Right atrium auricular region (tissue), 2 donors: ENCODE measurements around the gene SGSH. TPM values are rescaled to one million over a fixed set of nuclear protein-coding genes. Genes with fewer than 3 reads are reported as not detected.
"Not testable (repeated sequence)": the region's sequence is repeated elsewhere in the genome, so short reads cannot be mapped to it uniquely, and the experiment has no call there.

Experiments
- DNase-seq: peaks from one replicate; pipeline ENCODE4 v3.0.0-alpha.2; 2019; ENCODE audit warnings: low spot score
- H3K27ac ChIP-seq, 2 donors: fragments of 200-600 bp; sonication (generic); 1 replicate in 1 of 2; 2 replicates in 1 of 2; pipeline ENCODE4 v1.5.1; 2016 to 2019
- H3K27me3 ChIP-seq, 2 donors: fragments of 200-600 bp; sonication (generic); one replicate each; pipeline versions ENCODE4 v1.5.1 to v1.6.0; 2017 to 2019
- H3K36me3 ChIP-seq: fragments of 200-600 bp; sonication (generic); one replicate; pipeline ENCODE4 v1.5.1; 2016
- H3K4me1 ChIP-seq, 2 donors: fragments of 200-600 bp; sonication (generic); one replicate each; pipeline versions ENCODE4 v1.5.1 to v1.6.0; 2017 to 2019
- H3K4me3 ChIP-seq, 2 donors: fragments of 200-600 bp; sonication (generic); 1 replicate in 1 of 2; 2 replicates in 1 of 2; pipeline ENCODE4 v1.5.1; 2017 to 2019; ENCODE audit warnings: mild to moderate bottlenecking in 1 of 2, moderate library complexity in 1 of 2
- H3K9me3 ChIP-seq, 2 donors: fragments of 200-600 bp; sonication (generic); one replicate each; pipeline ENCODE4 v1.5.1; 2019
- CTCF ChIP-seq, 2 donors: fragments of 200-600 bp; sonication (generic); IDR thresholded peaks; one replicate each; pipeline ENCODE4 v1.5.1; 2019; ENCODE audit warnings: antibody characterized with exemption in 2 of 2
- total RNA-seq, 2 donors: library from RNA; depleted of rRNA; stranded (reverse); fragments of >200 nt; gene quantifications; one replicate each; pipeline ENCODE4 v1.1.0, GENCODE V29; 2016

SGSH gene
- total RNA-seq, 2 donors from 2014 or later: 10.6 to 13.7 TPM

GRCh38 chr17:80202197-80202596, 17.9 kb downstream of the SGSH start:
- Histone ChIP-seq H3K9me3 (no peaks in the 10 kb centered on the region), H3K36me3 (no peaks in the 10 kb centered on the region), H3K4me3 (no peak overlapping the region), H3K27me3 (no peaks in the 10 kb centered on the region), H3K4me1 (no peaks in the 10 kb centered on the region), H3K27ac (no peak overlapping the region)
- TF ChIP-seq CTCF (IDR thresholded peaks at IDR 0.05): no peak
- no peak for DNase-seq

GRCh38 chr17:80201446-80201845, 18.7 kb downstream of the SGSH start:
- Histone ChIP-seq H3K27me3 (no peaks in the 10 kb centered on the region), H3K4me1 (no peaks in the 10 kb centered on the region), H3K36me3 (no peaks in the 10 kb centered on the region), H3K9me3 (no peaks in the 10 kb centered on the region), H3K27ac (no peak overlapping the region), H3K4me3 (no peak overlapping the region)
- TF ChIP-seq CTCF (IDR thresholded peaks at IDR 0.05): no peak
- DNase-seq: no peak

GRCh38 chr17:80199295-80199694, 20.8 kb downstream of the SGSH start:
- DNase-seq, H3K36me3 ChIP-seq, H3K27me3 ChIP-seq, H3K9me3 ChIP-seq, H3K27ac ChIP-seq, H3K4me1 ChIP-seq, H3K4me3 ChIP-seq: not testable (repeated sequence)

- DNase-seq: no peak
- Histone ChIP-seq H3K4me1 (no peaks in the 10 kb centered on the region), H3K27ac (no peak overlapping the region), H3K9me3 (no peaks in the 10 kb centered on the region), H3K4me3 (no peak overlapping the region), H3K36me3 (no peaks in the 10 kb centered on the region), H3K27me3 (no peaks in the 10 kb centered on the region)
- no peak for TF ChIP-seq CTCF (IDR thresholded peaks at IDR 0.05)
Measured at GRCh38 chr17:80198144-80198661, 21.9 kb downstream of the SGSH start.

GRCh38 chr17:80196652-80197051, 23.5 kb downstream of the SGSH start:
- no peaks in the 10 kb centered on the region for H3K9me3 ChIP-seq
- peaks cover 0 to 8% of the 10 kb centered on the region in 2 donors for H3K4me1 ChIP-seq
- no peak for TF ChIP-seq CTCF (IDR thresholded peaks at IDR 0.05)
- no peak for DNase-seq
- no peaks in the 10 kb centered on the region for H3K27me3 ChIP-seq
- no peak overlapping the region for H3K27ac ChIP-seq
- no peaks in the 10 kb centered on the region for H3K36me3 ChIP-seq
- H3K4me3 ChIP-seq: no peak overlapping the region

- Histone ChIP-seq H3K27ac (no peak overlapping the region), H3K4me3 (no peak overlapping the region), H3K9me3 (no peaks in the 10 kb centered on the region), H3K4me1 (peaks cover 0 to 14% of the 10 kb centered on the region in 2 donors), H3K27me3 (no peaks in the 10 kb centered on the region), H3K36me3 (no peaks in the 10 kb centered on the region)
- peak; percentile 77 to 83 for TF ChIP-seq CTCF (IDR thresholded peaks at IDR 0.05)
- DNase-seq: no peak
Measured at GRCh38 chr17:80195671-80196529, 24.2 kb downstream of the SGSH start.
